HepG2 (cell line): ENCODE measurements around the gene LSS. TPM values are rescaled to one million over a fixed set of nuclear protein-coding genes. Genes with fewer than 3 reads are reported as not detected.

ENCODE experiments used
- ATAC-seq: fragments of 200-7000 bp; cut with Tn5 transposase; 3 replicates; pipeline ENCODE4 v1.9.1; 2020; ENCODE audit warnings: mild to moderate bottlenecking, moderate library complexity
- BruUV-seq: library from RNA; stranded (reverse); fragments of 400-500 nt; replicated peaks from 2 replicates; lab custom pipeline; 2021; lab: Mats Ljungman, UMichigan
- CTCF ChIA-PET: fragments of 300-600 bp; formaldehyde crosslinking; extraction: SDS; loops from one replicate; lab custom pipeline; 2021; ENCODE audit warnings: low total read pairs, inconsistent platforms, low intra/inter-chr PET ratio; lab: Yijun Ruan, JAX
- POLR2A ChIA-PET: fragments of 350-600 bp; sonication (Branson Sonifier 250); formaldehyde crosslinking; loops from one replicate; lab custom pipeline; 2020; ENCODE audit warnings: antibody characterized with exemption, inconsistent platforms; lab: Yijun Ruan, JAX
- DNase-seq: peaks from one replicate; pipeline ENCODE4 v3.0.0-alpha.2; 2015; ENCODE audit warnings: low spot score
- FAIRE-seq: peaks from 3 replicates; lab custom pipeline; 2011; peaks lifted over from hg19 to GRCh38; lab: Jason Lieb, UNC
- H2AFZ ChIP-seq: one replicate; pipeline ENCODE4 v1.6.1; 2011; ENCODE audit warnings: low read length, inconsistent platforms
- H3K27ac ChIP-seq: fragments of 300-600 bp; 3 replicates; pipeline ENCODE4 v1.8.0; 2011; ENCODE audit warnings: mixed run types, mild to moderate bottlenecking, mixed read lengths, low read length, inconsistent platforms; ENCODE audit not compliant: insufficient read depth; ENCODE audit errors: extremely low read length
- H3K27me3 ChIP-seq, 2 experiments: fragments of 200-600 bp in 1 of 2; 2 replicates in 1 of 2; 3 replicates in 1 of 2; pipeline versions ENCODE4 v1.6.0 to v1.8.0; 2011; ENCODE audit warnings: low read length in 2 of 2, mild to moderate bottlenecking in 2 of 2, moderate library complexity in 2 of 2, inconsistent platforms in 1 of 2; ENCODE audit not compliant: insufficient read depth in 2 of 2, control insufficient read depth in 1 of 2
- H3K36me3 ChIP-seq, 2 experiments: fragments of 200-600 bp in 1 of 2; replicated peaks in 1 of 2; 2 replicates in 1 of 2; 3 replicates in 1 of 2; pipeline versions ENCODE4 v1.5.1 to v1.8.0; 2011; ENCODE audit warnings: low read length in 2 of 2, inconsistent platforms in 1 of 2; ENCODE audit not compliant: insufficient read depth in 2 of 2, control insufficient read depth in 1 of 2
- H3K4me1 ChIP-seq: 2 replicates; pipeline ENCODE4 v1.5.1; 2012; ENCODE audit warnings: low read length, inconsistent platforms; ENCODE audit not compliant: insufficient read depth
- H3K4me2 ChIP-seq: 2 replicates; pipeline ENCODE4 v1.6.0; 2011; ENCODE audit warnings: low read depth, low read length, inconsistent platforms
- H3K4me3 ChIP-seq, 3 experiments: fragments of 200-600 bp in 1 of 3; sonication (generic), shearing (Covaris generic) in 1 of 3; replicated peaks in 1 of 3; 2 replicates each; pipeline ENCODE4 v1.5.1; 2011 to 2016; ENCODE audit warnings: low read length in 3 of 3, inconsistent platforms in 2 of 3, low read depth in 2 of 3, mild to moderate bottlenecking in 2 of 3, control low read depth in 1 of 3, mixed read lengths in 1 of 3; ENCODE audit not compliant: insufficient read depth in 1 of 3
- H3K79me2 ChIP-seq: one replicate; pipeline ENCODE4 v1.6.1; 2011; ENCODE audit warnings: low read length, inconsistent platforms; ENCODE audit not compliant: insufficient read depth
- H3K9ac ChIP-seq: 2 replicates; pipeline ENCODE4 v1.6.0; 2011; ENCODE audit warnings: mild to moderate bottlenecking, low read depth, low read length, inconsistent platforms; ENCODE audit not compliant: insufficient read depth
- H3K9me3 ChIP-seq: 2 replicates; pipeline ENCODE4 v1.5.1; 2012; ENCODE audit warnings: mild to moderate bottlenecking, low read length
- H4K20me1 ChIP-seq: 2 replicates; pipeline ENCODE4 v1.6.0; 2011; ENCODE audit warnings: inconsistent platforms, mild to moderate bottlenecking, low read length, moderate library complexity; ENCODE audit not compliant: insufficient read depth
- RBFOX2 ChIP-seq: fragments of 200-400 bp; formaldehyde crosslinking; IDR thresholded peaks from 2 replicates; pipeline ENCODE4 v1.6.1; 2017; ENCODE audit warnings: low read depth, mild to moderate bottlenecking, low read length
- RFX3 ChIP-seq: IDR thresholded peaks from 2 replicates; pipeline ENCODE4 v1.6.1; 2016; ENCODE audit warnings: missing biosample characterization, missing genetic modification reagents
- TMF1 ChIP-seq: sonication (generic); formaldehyde crosslinking; IDR thresholded peaks from 2 replicates; pipeline ENCODE4 v1.8.1; 2022; ENCODE audit warnings: low read depth, missing genetic modification reagents
- ZNF839 ChIP-seq: sonication (generic); formaldehyde crosslinking; IDR thresholded peaks from 2 replicates; pipeline ENCODE4 v1.4.0; 2020; ENCODE audit warnings: missing genetic modification reagents, mild to moderate bottlenecking, borderline replicate concordance
- WGBS: methylation state at CpG from one replicate; pipeline ENCODE4 v1.1.6; 2017; ENCODE audit warnings: low lambda C conversion rate; 5-methylcytosine and 5-hydroxymethylcytosine counted together
- in situ Hi-C: cut with HindIII; loops from 2 replicates; pipeline ENCODE4 v1.10.0; 2017; ENCODE audit warnings: low pct_unique_long_range_greater_than_20kb; ENCODE audit not compliant: extremely low pct_ligation_motif_present
- intact Hi-C: fragments of 100-400 bp; cut with micrococcal nuclease; formaldehyde crosslinking; loops from one replicate; pipeline ENCODE4 v1.10.0; 2022; ENCODE audit not compliant: unreplicated experiment
- polyA plus RNA-seq, 8 experiments: library from polyadenylated mRNA; depleted of rRNA in 3 of 8; stranded (reverse) in 7 of 8; unstranded in 1 of 8; fragments of >200 nt; fragmentation: Illumina TruSeq in 4 of 8; extraction: Trizol in 4 of 8; gene quantifications; 2 replicates each; pipeline versions ENCODE4 v1.2.1 to v1.2.3, GENCODE V29; 2011 to 2016; ENCODE audit warnings: low read depth in 4 of 8, missing spikeins in 1 of 8, mixed read lengths in 1 of 8; ENCODE audit not compliant: insufficient read depth in 1 of 8
- total RNA-seq, 5 experiments: library from RNA; depleted of rRNA; stranded (reverse); fragments of >200 nt; fragmentation: Illumina TruSeq; extraction: Trizol; gene quantifications; 2 replicates each; pipeline ENCODE4 v1.2.3, GENCODE V29; 2016; ENCODE audit warnings: low read depth in 1 of 5
- TF ChIP-seq, protein P1 (sequence below), 2 experiments: sonication (generic) in 1 of 2; formaldehyde crosslinking in 1 of 2; IDR thresholded peaks; 2 replicates each; pipeline versions ENCODE4 v1.4.0 to v1.6.1; 2018 to 2020; ENCODE audit warnings: missing genetic modification reagents in 2 of 2, borderline replicate concordance in 1 of 2, low read depth in 1 of 2, mild to moderate bottlenecking in 1 of 2, missing biosample characterization in 1 of 2

The LSS gene
- total and polyA plus RNA-seq, 2 of the 13 experiments (the other 11 are each of a cell fraction or from before 2014, with no cell fraction given) = 72.6 to 113 TPM

DNA sequence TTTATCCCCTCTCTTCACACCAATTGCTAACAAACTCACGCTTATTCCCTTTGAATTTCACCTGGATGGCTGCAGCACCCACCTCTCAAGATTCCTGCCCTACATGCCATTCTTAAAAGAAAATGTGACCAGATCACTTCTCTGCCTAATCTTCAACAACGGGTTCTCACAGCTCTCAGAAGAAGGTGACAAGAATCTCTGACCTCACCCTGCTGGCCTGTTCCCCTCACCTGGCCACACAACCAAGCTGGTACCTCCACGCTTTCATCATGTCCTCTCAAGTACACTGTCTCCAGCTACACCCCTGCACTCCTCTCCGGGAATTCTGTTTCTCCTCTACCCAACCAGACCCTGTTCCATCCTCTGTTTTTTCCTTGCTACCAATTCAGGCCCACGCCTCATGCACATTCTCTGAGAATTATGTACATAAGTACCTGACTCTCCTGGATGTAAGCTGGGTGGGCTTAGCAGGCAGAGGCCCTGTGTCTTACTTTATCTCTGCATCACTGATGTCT, 5.9 kb upstream of the LSS start:
- Histone ChIP-seq H3K36me3 (peaks cover 15 to 45% of the 10 kb centered on the region in 2 experiments), H3K27me3 (no peaks in the 10 kb centered on the region), H3K9me3 (no peaks in the 10 kb centered on the region), H3K27ac (no peak overlapping the region), H3K4me2 (no peak overlapping the region), H2AFZ (no peak overlapping the region), H3K4me1 (peaks cover 26% of the 10 kb centered on the region), H3K9ac (no peak overlapping the region), H3K4me3 (no peak overlapping the region), H3K79me2 (peaks cover 16% of the 10 kb centered on the region), H4K20me1 (no peaks in the 10 kb centered on the region)
- CTCF ChIA-PET = no interaction called here
- POLR2A ChIA-PET = no interaction called here
- intact Hi-C loops (no loop called here), in situ Hi-C loops (no loop called here)
- FAIRE-seq (no peak), DNase-seq (no peak), ATAC-seq (no peak)
- 78% methylated on average over 5 of the region's 5 CpGs for WGBS
- no TSS peak for BruUV-seq
- 0 out of 2 replicates have a peak, but pooled peaks have one; percentile 26 for TF ChIP-seq RBFOX2
- no peak for TF ChIP-seq RFX3 (CRISPR knock-in tag)

DNA sequence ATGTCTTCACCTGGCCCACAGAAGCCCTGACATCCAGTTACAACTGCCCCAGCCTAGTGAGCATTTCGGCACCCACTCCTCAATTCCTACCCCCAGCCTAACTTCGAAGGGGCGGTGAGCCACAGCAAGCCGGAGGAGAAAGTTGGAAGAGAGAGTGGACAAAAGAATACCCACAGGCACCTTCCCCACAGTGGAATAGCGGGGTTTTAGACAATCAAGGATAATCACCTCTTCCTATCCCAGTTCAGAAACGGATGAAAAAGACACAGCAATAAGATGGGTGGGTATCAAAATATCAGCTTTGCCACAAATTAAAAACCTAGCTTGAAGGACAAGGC, 1.3 kb upstream of the LSS start:
- POLR2A ChIA-PET = interaction anchor here (0.6 to 2.0 kb wide), 3 partner anchors 11 to 76 kb away, joined by 3 to 5 read pairs (median 4); no protein-coding TSS in a partner anchor
- Histone ChIP-seq H4K20me1 (peaks cover 22% of the 10 kb centered on the region), H3K36me3 (peaks cover 0 to 18% of the 10 kb centered on the region in 2 experiments; a peak in 4 of 5 replicates), H3K79me2 (peaks cover 50% of the 10 kb centered on the region), H3K27ac (peak overlapping the region; percentile 78), H3K9ac (peak overlapping the region; percentile 85)
- intact Hi-C loops = loop anchor here (2.0 to 10.0 kb wide), 3 partner anchors 55 to 95 kb away; partner anchors contain the start of genes FTCD, MCM3AP, PCNT and YBEY
- ATAC-seq = no peak
- TF ChIP-seq, protein P1, sequence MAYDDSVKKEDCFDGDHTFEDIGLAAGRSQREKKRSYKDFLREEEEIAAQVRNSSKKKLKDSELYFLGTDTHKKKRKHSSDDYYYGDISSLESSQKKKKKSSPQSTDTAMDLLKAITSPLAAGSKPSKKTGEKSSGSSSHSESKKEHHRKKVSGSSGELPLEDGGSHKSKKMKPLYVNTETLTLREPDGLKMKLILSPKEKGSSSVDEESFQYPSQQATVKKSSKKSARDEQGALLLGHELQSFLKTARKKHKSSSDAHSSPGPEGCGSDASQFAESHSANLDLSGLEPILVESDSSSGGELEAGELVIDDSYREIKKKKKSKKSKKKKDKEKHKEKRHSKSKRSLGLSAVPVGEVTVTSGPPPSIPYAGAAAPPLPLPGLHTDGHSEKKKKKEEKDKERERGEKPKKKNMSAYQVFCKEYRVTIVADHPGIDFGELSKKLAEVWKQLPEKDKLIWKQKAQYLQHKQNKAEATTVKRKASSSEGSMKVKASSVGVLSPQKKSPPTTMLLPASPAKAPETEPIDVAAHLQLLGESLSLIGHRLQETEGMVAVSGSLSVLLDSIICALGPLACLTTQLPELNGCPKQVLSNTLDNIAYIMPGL (CRISPR knock-in tag; IDR thresholded peaks at IDR 0.05; ENCODE audit: borderline replicate concordance in 1 of 2, low read depth in 1 of 2) = peak in 1 of 2 experiments; percentile 4; a peak in 1 of 4 replicates
- TF ChIP-seq ZNF839 = 0 out of 2 replicates have a peak, but pooled peaks have one; percentile 5
- TF ChIP-seq TMF1 (CRISPR knock-in tag) = no peak
- TF ChIP-seq, all 625 proteins: peak for 2
- no TSS peak for BruUV-seq
- Histone ChIP-seq H3K9me3 (no peaks in the 10 kb centered on the region), H3K4me1 (peaks cover 49% of the 10 kb centered on the region), H3K4me2 (peak overlapping the region; percentile 98), H3K27me3 (no peaks in the 10 kb centered on the region), H3K4me3 (peak overlapping the region; percentile 61 to 89 (median 82)), H2AFZ (no peak overlapping the region)
- DNase-seq (no peak), FAIRE-seq (no peak)
- CTCF ChIA-PET = no interaction called here
- WGBS = 91% methylated on average over 6 of the region's 6 CpGs
- in situ Hi-C loops = loop anchor here (5.0 kb wide), 1 partner anchor 258 kb away; no protein-coding TSS in a partner anchor
